ENCODE data around the gene MYF6. TPM values are rescaled to one million over a fixed set of nuclear protein-coding genes. Genes with fewer than 3 reads are reported as not detected.
A peak's percentile ranks its signal among the peaks of the same experiment; 100 is the strongest.
"Not testable (repeated sequence)": the region's sequence is repeated elsewhere in the genome, so short reads cannot be mapped to it uniquely, and the experiment has no call there.

Gene MYF6
- total RNA-seq (not detected), polyA plus RNA-seq (not detected)

GRCh38 chr12:80707126-80707829, at the start of gene MYF6:
Gene MYF6, plus strand, starts transcription at chr12:80707634. Its CDS starts 86 bp downstream, at chr12:80707720.
- ChIA-PET CTCF (no interaction called here), POLR2A (no interaction called here)
- Mint-ChIP-seq H3K36me3 (no peaks in the 10 kb centered on the region), H3K27ac (no peak within 1 kb of the TSS), H3K4me1 (no peaks in the 10 kb centered on the region), H3K4me3 (peak within 1 kb of the TSS in 1 of 7 donors; percentile 40), H3K27me3 (peaks cover 14 to 23% of the 10 kb centered on the region in 2 donors), H3K9me3 (peaks cover 10 to 20% (median 11%) of the 10 kb centered on the region in 5 donors)
- no peak within 1 kb of the TSS for H3K27ac ChIP-seq (ENCODE audit: low read depth, low read length)
- no peak within 1 kb of the TSS for H3K4me3 ChIP-seq (ENCODE audit: low read length)
- no peak for DNase-seq
- H3K27me3 ChIP-seq (ENCODE audit: insufficient read depth, low read length, poor library complexity, severe bottlenecking): no peaks in the 10 kb centered on the region
- no peaks in the 10 kb centered on the region for H3K36me3 ChIP-seq (ENCODE audit: insufficient read depth, low read length)
- no peaks in the 10 kb centered on the region for H3K4me1 ChIP-seq (ENCODE audit: insufficient read depth, low read length)
- H3K9me3 ChIP-seq (ENCODE audit: low read length): no peaks in the 10 kb centered on the region

- H3K27ac Mint-ChIP-seq: no peak overlapping the region
- Histone ChIP-seq H3K4me3 (ENCODE audit: low read length) (no peak overlapping the region), H3K27ac (ENCODE audit: low read depth, low read length) (no peak overlapping the region), H3K36me3 (ENCODE audit: insufficient read depth, low read length) (no peaks in the 10 kb centered on the region), H3K27me3 (ENCODE audit: insufficient read depth, low read length, poor library complexity, severe bottlenecking) (no peaks in the 10 kb centered on the region), H3K9me3 (ENCODE audit: low read length) (no peaks in the 10 kb centered on the region), H3K4me1 (ENCODE audit: insufficient read depth, low read length) (no peaks in the 10 kb centered on the region)
- no peaks in the 10 kb centered on the region for H3K4me1 Mint-ChIP-seq
- H3K9me3 Mint-ChIP-seq: peaks cover 0 to 17% (median 4%) of the 10 kb centered on the region in 5 donors
- no peak for DNase-seq
- H3K4me3 Mint-ChIP-seq: no peak overlapping the region
- H3K36me3 Mint-ChIP-seq: no peaks in the 10 kb centered on the region
- ChIA-PET CTCF (no interaction called here), POLR2A (no interaction called here)
- no peaks in the 10 kb centered on the region for H3K27me3 Mint-ChIP-seq
Observed at GRCh38 chr12:80659512-80660063, 47.8 kb upstream of the MYF6 start.

GRCh38 chr12:80662586-80662985, 44.8 kb upstream of the MYF6 start:
- H3K36me3 Mint-ChIP-seq: no peaks in the 10 kb centered on the region
- no peaks in the 10 kb centered on the region for H3K27me3 ChIP-seq (ENCODE audit: insufficient read depth, low read length, poor library complexity, severe bottlenecking)
- no peak overlapping the region for H3K27ac Mint-ChIP-seq
- H3K4me3 Mint-ChIP-seq: no peak overlapping the region
- no peaks in the 10 kb centered on the region for H3K4me1 ChIP-seq (ENCODE audit: insufficient read depth, low read length)
- H3K4me3 ChIP-seq (ENCODE audit: low read length): no peak overlapping the region
- H3K36me3 ChIP-seq (ENCODE audit: insufficient read depth, low read length): no peaks in the 10 kb centered on the region
- DNase-seq: no peak
- H3K27me3 Mint-ChIP-seq: no peaks in the 10 kb centered on the region
- no peaks in the 10 kb centered on the region for H3K9me3 ChIP-seq (ENCODE audit: low read length)
- no peak overlapping the region for H3K27ac ChIP-seq (ENCODE audit: low read depth, low read length)
- POLR2A ChIA-PET: no interaction called here
- CTCF ChIA-PET: no interaction called here
- H3K9me3 Mint-ChIP-seq: peaks cover 0 to 21% (median 5%) of the 10 kb centered on the region in 5 donors
- H3K4me1 Mint-ChIP-seq: no peaks in the 10 kb centered on the region

GRCh38 chr12:80670214-80670613, 37.2 kb upstream of the MYF6 start:
- H3K4me3 Mint-ChIP-seq: no peak overlapping the region
- POLR2A ChIA-PET: no interaction called here
- no peaks in the 10 kb centered on the region for H3K4me1 Mint-ChIP-seq
- Histone ChIP-seq H3K9me3 (ENCODE audit: low read length) (no peaks in the 10 kb centered on the region), H3K27ac (ENCODE audit: low read depth, low read length) (no peak overlapping the region), H3K4me1 (ENCODE audit: insufficient read depth, low read length) (no peaks in the 10 kb centered on the region), H3K36me3 (ENCODE audit: insufficient read depth, low read length) (no peaks in the 10 kb centered on the region), H3K4me3 (ENCODE audit: low read length) (no peak overlapping the region), H3K27me3 (ENCODE audit: insufficient read depth, low read length, poor library complexity, severe bottlenecking) (no peaks in the 10 kb centered on the region)
- CTCF ChIA-PET: no interaction called here
- peaks cover 0 to 31% (median 5%) of the 10 kb centered on the region in 5 donors for H3K9me3 Mint-ChIP-seq
- no peak overlapping the region for H3K27ac Mint-ChIP-seq
- no peaks in the 10 kb centered on the region for H3K36me3 Mint-ChIP-seq
- H3K27me3 Mint-ChIP-seq: no peaks in the 10 kb centered on the region
- no peak for DNase-seq

GRCh38 chr12:80676042-80676636, 31.3 kb upstream of the MYF6 start:
- H3K36me3 ChIP-seq (ENCODE audit: insufficient read depth, low read length); H3K27ac Mint-ChIP-seq; H3K4me3 Mint-ChIP-seq; H3K4me3 ChIP-seq (ENCODE audit: low read length); H3K4me1 ChIP-seq (ENCODE audit: insufficient read depth, low read length); H3K27me3 ChIP-seq (ENCODE audit: insufficient read depth, low read length, poor library complexity, severe bottlenecking); CTCF ChIA-PET; DNase-seq; H3K27me3 Mint-ChIP-seq; POLR2A ChIA-PET; H3K4me1 Mint-ChIP-seq; H3K9me3 ChIP-seq (ENCODE audit: low read length); H3K27ac ChIP-seq (ENCODE audit: low read depth, low read length); H3K36me3 Mint-ChIP-seq: not testable (repeated sequence)
- H3K9me3 Mint-ChIP-seq: peaks cover 0 to 23% (median 0%) of the 10 kb centered on the region in 5 donors

- Mint-ChIP-seq H3K4me1 (no peaks in the 10 kb centered on the region), H3K27ac (no peak overlapping the region), H3K4me3 (no peak overlapping the region), H3K27me3 (no peaks in the 10 kb centered on the region), H3K9me3 (peaks cover 0 to 18% (median 0%) of the 10 kb centered on the region in 5 donors), H3K36me3 (no peaks in the 10 kb centered on the region)
- Histone ChIP-seq H3K27ac (ENCODE audit: low read depth, low read length) (no peak overlapping the region), H3K4me1 (ENCODE audit: insufficient read depth, low read length) (no peaks in the 10 kb centered on the region), H3K4me3 (ENCODE audit: low read length) (no peak overlapping the region), H3K36me3 (ENCODE audit: insufficient read depth, low read length) (no peaks in the 10 kb centered on the region), H3K9me3 (ENCODE audit: low read length) (no peaks in the 10 kb centered on the region), H3K27me3 (ENCODE audit: insufficient read depth, low read length, poor library complexity, severe bottlenecking) (no peaks in the 10 kb centered on the region)
- ChIA-PET CTCF (no interaction called here), POLR2A (no interaction called here)
- no peak for DNase-seq
Observed at GRCh38 chr12:80676856-80677255, 30.6 kb upstream of the MYF6 start.

- Mint-ChIP-seq H3K27ac (no peak overlapping the region), H3K9me3 (peaks cover 0 to 14% (median under 1%) of the 10 kb centered on the region in 5 donors), H3K4me3 (no peak overlapping the region), H3K36me3 (no peaks in the 10 kb centered on the region), H3K27me3 (no peaks in the 10 kb centered on the region), H3K4me1 (no peaks in the 10 kb centered on the region)
- Histone ChIP-seq H3K9me3 (ENCODE audit: low read length) (no peaks in the 10 kb centered on the region), H3K4me3 (ENCODE audit: low read length) (no peak overlapping the region), H3K4me1 (ENCODE audit: insufficient read depth, low read length) (no peaks in the 10 kb centered on the region), H3K36me3 (ENCODE audit: insufficient read depth, low read length) (no peaks in the 10 kb centered on the region), H3K27me3 (ENCODE audit: insufficient read depth, low read length, poor library complexity, severe bottlenecking) (no peaks in the 10 kb centered on the region), H3K27ac (ENCODE audit: low read depth, low read length) (no peak overlapping the region)
- ChIA-PET CTCF (no interaction called here), POLR2A (no interaction called here)
- no peak for DNase-seq
Observed at GRCh38 chr12:80677994-80678393, 29.4 kb upstream of the MYF6 start.

GRCh38 chr12:80679346-80680131, 27.9 kb upstream of the MYF6 start:
- Mint-ChIP-seq H3K4me3 (no peak overlapping the region), H3K9me3 (peaks cover 0 to 13% (median 3%) of the 10 kb centered on the region in 5 donors), H3K4me1 (no peaks in the 10 kb centered on the region), H3K27me3 (no peaks in the 10 kb centered on the region), H3K36me3 (no peaks in the 10 kb centered on the region), H3K27ac (no peak overlapping the region)
- ChIA-PET POLR2A (no interaction called here), CTCF (no interaction called here)
- DNase-seq: no peak
- Histone ChIP-seq H3K36me3 (ENCODE audit: insufficient read depth, low read length) (no peaks in the 10 kb centered on the region), H3K4me1 (ENCODE audit: insufficient read depth, low read length) (no peaks in the 10 kb centered on the region), H3K27ac (ENCODE audit: low read depth, low read length) (no peak overlapping the region), H3K9me3 (ENCODE audit: low read length) (no peaks in the 10 kb centered on the region), H3K27me3 (ENCODE audit: insufficient read depth, low read length, poor library complexity, severe bottlenecking) (no peaks in the 10 kb centered on the region), H3K4me3 (ENCODE audit: low read length) (no peak overlapping the region)

Data from CD8-positive, alpha-beta memory T cell (primary cell).